Umbilical cord (tissue), 2 donors: ENCODE data around the gene ZSWIM5. TPM values are rescaled to one million over a fixed set of nuclear protein-coding genes. Genes with fewer than 3 reads are reported as not detected.
"Not testable (repeated sequence)": the region's sequence is repeated elsewhere in the genome, so short reads cannot be mapped to it uniquely, and the experiment has no call there.

ENCODE experiments used
- DNase-seq: peaks from one replicate; pipeline ENCODE4 v3.0.0-alpha.2; 2015; ENCODE audit warnings: low spot score
- total RNA-seq: library from RNA; depleted of rRNA; stranded (reverse); fragments of >200 nt; gene quantifications from one replicate; pipeline ENCODE4 v1.2.3, GENCODE V29; 2014; ENCODE audit warnings: low replicate concordance; ENCODE audit not compliant: insufficient read depth

ZSWIM5 gene
- 0.48 TPM for total RNA-seq

GRCh38 chr1:45205910-45206721, at the start of gene ZSWIM5:
ZSWIM5 (minus strand) TSS chr1:45206605; CDS start chr1:45206350, 255 bp downstream.
- peak; percentile 62 for DNase-seq

GRCh38 chr1:45254490-45254889, 48.1 kb upstream of the ZSWIM5 start:
- no peak for DNase-seq

- no peak for DNase-seq
Observed at GRCh38 chr1:45250544-45250943, 44.1 kb upstream of the ZSWIM5 start.

- not testable (repeated sequence) for DNase-seq
Observed at GRCh38 chr1:45248004-45248403, 41.6 kb upstream of the ZSWIM5 start.

GRCh38 chr1:45246760-45247159, 40.4 kb upstream of the ZSWIM5 start:
- peak; percentile 1 for DNase-seq

GRCh38 chr1:45246359-45246758, 40.0 kb upstream of the ZSWIM5 start:
- DNase-seq = not testable (repeated sequence)

- DNase-seq = no peak
Observed at GRCh38 chr1:45244660-45245059, 38.3 kb upstream of the ZSWIM5 start.

- no peak for DNase-seq
Observed at GRCh38 chr1:45243476-45244343, 37.3 kb upstream of the ZSWIM5 start.

- no peak for DNase-seq
Observed at GRCh38 chr1:45238846-45239245, 32.4 kb upstream of the ZSWIM5 start.

GRCh38 chr1:45236136-45236535, 29.7 kb upstream of the ZSWIM5 start:
- DNase-seq = no peak

GRCh38 chr1:45230537-45230936, 24.1 kb upstream of the ZSWIM5 start:
- DNase-seq = no peak

- DNase-seq = no peak
Observed at GRCh38 chr1:45225598-45225997, 19.2 kb upstream of the ZSWIM5 start.

- DNase-seq = not testable (repeated sequence)
Observed at GRCh38 chr1:45223710-45224109, 17.3 kb upstream of the ZSWIM5 start.

GRCh38 chr1:45221716-45222115, 15.3 kb upstream of the ZSWIM5 start:
- no peak for DNase-seq

- no peak for DNase-seq
Observed at GRCh38 chr1:45216861-45217260, 10.5 kb upstream of the ZSWIM5 start.

- DNase-seq = no peak
Observed at GRCh38 chr1:45216200-45216541, 9.8 kb upstream of the ZSWIM5 start.

GRCh38 chr1:45215485-45216199, 9.2 kb upstream of the ZSWIM5 start:
- DNase-seq = no peak

GRCh38 chr1:45213892-45214291, 7.5 kb upstream of the ZSWIM5 start:
- no peak for DNase-seq

GRCh38 chr1:45211076-45211475, 4.7 kb upstream of the ZSWIM5 start:
- DNase-seq = no peak

GRCh38 chr1:45206808-45207623, 611 bp upstream of the ZSWIM5 start:
- DNase-seq = no peak
